A673 (cell line): Measurements from ENCODE around the gene DXO. TPM values are rescaled to one million over a fixed set of nuclear protein-coding genes. Genes with fewer than 3 reads are reported as not detected.

Experiments used
- BruUV-seq: library from RNA; stranded (reverse); fragments of 400-500 nt; replicated peaks from 2 replicates; lab custom pipeline; 2021; lab: Mats Ljungman, UMichigan
- CTCF ChIA-PET: fragments of 300-600 bp; sonication (Branson Sonifier 250); formaldehyde crosslinking; loops from one replicate; lab custom pipeline; 2022; ENCODE audit warnings: antibody characterized with exemption; lab: Charles Lee
- POLR2A ChIA-PET: fragments of 300-600 bp; sonication (Branson Sonifier 250); formaldehyde crosslinking; loops from one replicate; lab custom pipeline; 2022; ENCODE audit warnings: antibody characterized with exemption; ENCODE audit not compliant: low non-redundant PET; lab: Charles Lee
- DNase-seq: peaks from one replicate; pipeline ENCODE4 v3.0.0-alpha.2; 2015; ENCODE audit warnings: low spot score
- H3K27ac ChIP-seq: fragments of 200-600 bp; sonication (generic); 2 replicates; pipeline ENCODE4 v1.5.1; 2016; ENCODE audit warnings: mixed run types, low read depth, mild to moderate bottlenecking, mixed read lengths, antibody characterized with exemption, low read length; ENCODE audit not compliant: poor library complexity, severe bottlenecking
- H3K27me3 ChIP-seq: fragments of 200-600 bp; sonication (generic); replicated peaks from 2 replicates; pipeline ENCODE4 v1.6.1; 2017; ENCODE audit warnings: mixed run types, low read depth, mild to moderate bottlenecking, mixed read lengths, antibody characterized with exemption, low read length; ENCODE audit not compliant: insufficient read depth, poor library complexity
- H3K36me3 ChIP-seq: fragments of 200-600 bp; sonication (generic); 2 replicates; pipeline ENCODE4 v1.6.1; 2016; ENCODE audit warnings: mixed run types, mild to moderate bottlenecking, mixed read lengths, antibody characterized with exemption, low read length; ENCODE audit not compliant: insufficient read depth, poor library complexity, severe bottlenecking
- H3K4me1 ChIP-seq: fragments of 200-600 bp; sonication (generic); 2 replicates; pipeline ENCODE4 v1.6.1; 2017; ENCODE audit warnings: mixed run types, mild to moderate bottlenecking, mixed read lengths, antibody characterized with exemption, low read length; ENCODE audit not compliant: insufficient read depth, poor library complexity, severe bottlenecking
- H3K4me3 ChIP-seq: fragments of 200-600 bp; sonication (generic); 2 replicates; pipeline ENCODE4 v1.5.1; 2016; ENCODE audit warnings: low read depth, mixed run types, mild to moderate bottlenecking, mixed read lengths, low read length; ENCODE audit not compliant: poor library complexity, severe bottlenecking
- H3K9me3 ChIP-seq: fragments of 200-600 bp; sonication (generic); 2 replicates; pipeline ENCODE4 v1.6.1; 2016; ENCODE audit warnings: mixed run types, low read depth, mild to moderate bottlenecking, mixed read lengths, antibody characterized with exemption, low read length; ENCODE audit not compliant: poor library complexity, severe bottlenecking
- EZH2 ChIP-seq: fragments of 200-600 bp; sonication (generic); IDR thresholded peaks from 2 replicates; pipeline ENCODE4 v1.6.1; 2017; ENCODE audit warnings: borderline replicate concordance, low read depth, mild to moderate bottlenecking, mixed read lengths, antibody characterized with exemption, low read length; ENCODE audit not compliant: poor library complexity, severe bottlenecking
- intact Hi-C: fragments of 100-400 bp; cut with micrococcal nuclease; formaldehyde crosslinking; loops from one replicate; pipeline ENCODE4 v1.10.0; 2022; ENCODE audit not compliant: unreplicated experiment
- total RNA-seq: library from RNA; stranded (reverse); gene quantifications from 2 replicates; pipeline ENCODE4 v1.2.3, GENCODE V29; 2021
- TF ChIP-seq, protein P1 (sequence below): fragments of 300-800, 200-600 bp; sonication (generic); conservative IDR thresholded peaks from 2 replicates; pipeline ENCODE4 v1.5.1; 2017; ENCODE audit warnings: low read depth, mild to moderate bottlenecking, antibody characterized with exemption, low read length, moderate library complexity, mixed read lengths

The DXO gene
- total RNA-seq, 1 experiment from 2014 or later: 35.6 TPM

DNA sequence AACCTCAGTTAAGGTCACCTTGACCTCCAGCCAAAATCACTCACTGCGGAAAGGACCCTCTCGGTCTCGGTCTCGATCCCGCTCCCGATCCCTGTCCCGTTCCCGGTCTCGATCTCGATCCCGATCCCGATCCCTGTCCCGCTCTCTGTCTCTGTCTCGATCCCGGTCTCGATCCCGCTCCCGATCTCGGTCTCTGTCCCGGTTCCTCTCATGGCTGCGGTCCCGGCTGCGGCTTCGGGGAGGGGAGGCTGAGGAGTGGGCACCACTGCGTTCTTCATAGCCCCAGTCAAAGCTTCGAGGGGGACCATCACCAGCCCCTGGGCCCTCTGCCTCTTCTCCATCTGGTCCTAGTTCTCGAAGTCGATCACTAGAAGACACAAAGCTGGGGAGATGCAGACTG, 17.4 kb downstream of the DXO start:
- ChIA-PET POLR2A (no interaction called here), CTCF (no interaction called here)
- no peak overlapping the region for H3K27ac ChIP-seq
- intact Hi-C loops: loop anchor here (10.0 kb wide), 1 partner anchor 270 kb away; the partner anchor contains the start of gene LY6G5C
- H3K27me3 ChIP-seq: no peaks in the 10 kb centered on the region
- no peaks in the 10 kb centered on the region for H3K9me3 ChIP-seq
- peaks cover 50% of the 10 kb centered on the region for H3K36me3 ChIP-seq
- peaks cover 9% of the 10 kb centered on the region for H3K4me1 ChIP-seq
- no peak for DNase-seq
- TF ChIP-seq EZH2: no peak
- TF ChIP-seq, protein P1, sequence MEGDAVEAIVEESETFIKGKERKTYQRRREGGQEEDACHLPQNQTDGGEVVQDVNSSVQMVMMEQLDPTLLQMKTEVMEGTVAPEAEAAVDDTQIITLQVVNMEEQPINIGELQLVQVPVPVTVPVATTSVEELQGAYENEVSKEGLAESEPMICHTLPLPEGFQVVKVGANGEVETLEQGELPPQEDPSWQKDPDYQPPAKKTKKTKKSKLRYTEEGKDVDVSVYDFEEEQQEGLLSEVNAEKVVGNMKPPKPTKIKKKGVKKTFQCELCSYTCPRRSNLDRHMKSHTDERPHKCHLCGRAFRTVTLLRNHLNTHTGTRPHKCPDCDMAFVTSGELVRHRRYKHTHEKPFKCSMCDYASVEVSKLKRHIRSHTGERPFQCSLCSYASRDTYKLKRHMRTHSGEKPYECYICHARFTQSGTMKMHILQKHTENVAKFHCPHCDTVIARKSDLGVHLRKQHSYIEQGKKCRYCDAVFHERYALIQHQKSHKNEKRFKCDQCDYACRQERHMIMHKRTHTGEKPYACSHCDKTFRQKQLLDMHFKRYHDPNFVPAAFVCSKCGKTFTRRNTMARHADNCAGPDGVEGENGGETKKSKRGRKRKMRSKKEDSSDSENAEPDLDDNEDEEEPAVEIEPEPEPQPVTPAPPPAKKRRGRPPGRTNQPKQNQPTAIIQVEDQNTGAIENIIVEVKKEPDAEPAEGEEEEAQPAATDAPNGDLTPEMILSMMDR: no peak
- no TSS peak for BruUV-seq
- H3K4me3 ChIP-seq: no peak overlapping the region

DNA sequence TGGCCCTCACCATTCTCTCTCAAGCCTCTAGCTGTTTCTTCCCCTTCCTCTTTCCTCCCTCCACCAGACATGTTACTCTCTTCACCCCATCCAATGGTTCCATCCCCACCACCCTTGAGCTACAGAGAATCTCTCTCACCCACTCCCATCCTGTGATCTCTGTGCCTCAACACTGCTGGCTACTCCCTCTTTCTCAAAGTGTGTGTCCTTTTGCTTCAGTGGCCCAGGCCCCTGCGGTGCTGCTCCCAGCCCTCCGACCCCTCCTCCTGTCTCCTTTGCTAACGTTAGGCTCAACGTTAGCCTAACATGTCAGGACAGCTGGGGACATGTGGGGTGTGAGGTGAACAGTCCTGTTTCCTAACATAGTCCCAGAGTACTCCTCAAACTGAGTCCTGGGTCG, 19.0 kb downstream of the DXO start:
- BruUV-seq: no TSS peak
- DNase-seq: no peak
- TF ChIP-seq, protein P1: no peak
- TF ChIP-seq EZH2: no peak
- ChIA-PET CTCF (interaction anchor here (1.0 to 1.5 kb wide), 4 partner anchors 14 to 405 kb away, joined by 3 to 8 read pairs (median 4); partner anchors contain the start of gene NFKBIL1), POLR2A (interaction anchor here (0.6 kb wide), 1 partner anchor 873 kb away, joined by 3 read pairs; no protein-coding TSS in a partner anchor)
- intact Hi-C loops: loop anchor here (10.0 kb wide), 1 partner anchor 268 kb away; the partner anchor contains the start of gene LY6G5C
- H3K27ac ChIP-seq: no peak overlapping the region
- H3K4me1 ChIP-seq: peaks cover 4% of the 10 kb centered on the region
- H3K4me3 ChIP-seq: no peak overlapping the region
- H3K27me3 ChIP-seq: no peaks in the 10 kb centered on the region
- H3K36me3 ChIP-seq: peaks cover 50% of the 10 kb centered on the region
- H3K9me3 ChIP-seq: no peaks in the 10 kb centered on the region

- Histone ChIP-seq H3K4me3 (no peak overlapping the region), H3K4me1 (no peaks in the 10 kb centered on the region), H3K9me3 (no peaks in the 10 kb centered on the region), H3K27ac (no peak overlapping the region), H3K36me3 (peaks cover 50% of the 10 kb centered on the region), H3K27me3 (no peaks in the 10 kb centered on the region)
- POLR2A ChIA-PET: interaction anchor here (0.6 kb wide), 1 partner anchor 873 kb away, joined by 3 read pairs; no protein-coding TSS in a partner anchor
- no TSS peak for BruUV-seq
- peak; percentile 40 for DNase-seq
- intact Hi-C loops: loop anchor here (10.0 kb wide), 1 partner anchor 267 kb away; the partner anchor contains the start of gene LY6G5C
- CTCF ChIA-PET: interaction anchor here (0.6 to 1.5 kb wide), 6 partner anchors 14 to 405 kb away, joined by 3 to 8 read pairs (median 3); partner anchors contain the start of genes GPANK1 and NFKBIL1
- TF ChIP-seq, protein P1: peak; percentile 71
- no peak for TF ChIP-seq EZH2
Observed at GRCh38 chr6:31952140-31952805, 19.7 kb downstream of the DXO start.
